GM19468 (cell line): Measurements from ENCODE around the gene RALGPS1.

Experiments
- ATAC-seq: cut with Tn5 transposase; IDR thresholded peaks from one replicate; pipeline ENCODE4 v1.9.1; 2021; ENCODE audit warnings: mild to moderate bottlenecking, moderate library complexity, moderate number of reproducible peaks; ENCODE audit not compliant: unreplicated experiment; ENCODE audit errors: extremely low read depth

RALGPS1 gene, protein sequence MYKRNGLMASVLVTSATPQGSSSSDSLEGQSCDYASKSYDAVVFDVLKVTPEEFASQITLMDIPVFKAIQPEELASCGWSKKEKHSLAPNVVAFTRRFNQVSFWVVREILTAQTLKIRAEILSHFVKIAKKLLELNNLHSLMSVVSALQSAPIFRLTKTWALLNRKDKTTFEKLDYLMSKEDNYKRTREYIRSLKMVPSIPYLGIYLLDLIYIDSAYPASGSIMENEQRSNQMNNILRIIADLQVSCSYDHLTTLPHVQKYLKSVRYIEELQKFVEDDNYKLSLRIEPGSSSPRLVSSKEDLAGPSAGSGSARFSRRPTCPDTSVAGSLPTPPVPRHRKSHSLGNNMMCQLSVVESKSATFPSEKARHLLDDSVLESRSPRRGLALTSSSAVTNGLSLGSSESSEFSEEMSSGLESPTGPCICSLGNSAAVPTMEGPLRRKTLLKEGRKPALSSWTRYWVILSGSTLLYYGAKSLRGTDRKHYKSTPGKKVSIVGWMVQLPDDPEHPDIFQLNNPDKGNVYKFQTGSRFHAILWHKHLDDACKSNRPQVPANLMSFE

DNA sequence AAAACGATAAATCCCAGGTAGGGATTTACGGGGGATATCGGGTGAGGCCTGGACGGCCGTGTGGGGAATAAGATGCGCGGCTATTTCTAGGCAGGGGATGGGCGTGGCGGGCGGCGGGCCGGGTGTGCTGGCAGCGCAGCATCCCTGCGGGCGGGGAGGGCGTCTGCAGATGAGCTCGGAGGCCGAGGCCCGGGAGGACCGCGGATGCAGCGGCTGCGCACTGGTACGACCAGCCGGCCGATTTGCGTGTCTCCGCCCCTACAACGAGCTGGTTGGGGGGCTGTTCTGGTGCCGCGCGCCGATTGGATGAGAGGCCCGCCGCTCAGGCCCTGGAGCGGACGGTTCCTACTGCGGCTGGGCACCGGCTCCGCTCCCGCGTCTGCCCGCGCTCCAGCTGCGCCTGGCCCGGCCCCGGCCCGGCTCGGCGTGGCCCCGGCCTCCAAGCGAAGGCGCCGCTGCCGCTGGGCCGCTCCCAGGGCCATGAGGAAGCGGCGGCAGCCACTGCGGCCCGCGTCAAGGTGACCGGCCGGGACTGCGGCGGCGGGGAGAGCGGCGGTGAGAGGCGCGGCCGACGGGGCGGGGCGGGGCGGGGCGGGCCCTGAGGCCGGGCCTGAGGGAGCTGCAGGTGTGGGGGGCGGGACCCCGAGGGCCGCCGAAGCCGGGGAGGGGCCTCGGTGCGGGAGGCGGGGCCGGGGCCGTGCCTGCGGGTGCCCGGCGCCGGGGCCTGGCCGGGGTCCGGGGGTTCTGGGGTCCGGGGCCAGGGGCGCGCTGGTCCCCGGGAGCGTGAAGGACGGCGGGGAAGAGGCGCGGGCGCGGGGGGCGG lies at the start of gene RALGPS1:
Gene RALGPS1, plus strand, starts transcription at position 325 of the 823 bp plus-strand sequence. CDS start 47,508 bp downstream, outside the sequence.
- ATAC-seq = peak; percentile 92

DNA sequence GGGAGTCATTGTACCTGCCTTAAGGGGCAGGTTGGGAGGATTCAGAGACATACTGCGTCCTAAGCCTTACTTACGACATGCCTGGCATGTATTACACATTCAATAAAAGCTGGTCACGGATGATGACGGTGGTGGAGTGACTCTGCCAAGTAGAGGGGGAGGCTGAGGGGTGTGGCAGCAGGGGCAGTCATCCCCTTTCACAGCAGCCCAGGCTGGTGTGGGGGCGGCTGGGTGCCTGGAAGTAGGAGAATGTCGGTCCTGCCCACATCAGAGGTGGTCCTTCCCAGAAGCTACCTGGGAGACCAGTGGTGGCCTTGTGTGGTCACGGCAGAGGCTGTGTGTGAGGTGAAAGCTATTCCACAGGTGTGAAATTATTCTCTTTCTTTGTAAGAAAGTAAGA lies 45.2 kb upstream of the RALGPS1 start:
- no peak for ATAC-seq

DNA sequence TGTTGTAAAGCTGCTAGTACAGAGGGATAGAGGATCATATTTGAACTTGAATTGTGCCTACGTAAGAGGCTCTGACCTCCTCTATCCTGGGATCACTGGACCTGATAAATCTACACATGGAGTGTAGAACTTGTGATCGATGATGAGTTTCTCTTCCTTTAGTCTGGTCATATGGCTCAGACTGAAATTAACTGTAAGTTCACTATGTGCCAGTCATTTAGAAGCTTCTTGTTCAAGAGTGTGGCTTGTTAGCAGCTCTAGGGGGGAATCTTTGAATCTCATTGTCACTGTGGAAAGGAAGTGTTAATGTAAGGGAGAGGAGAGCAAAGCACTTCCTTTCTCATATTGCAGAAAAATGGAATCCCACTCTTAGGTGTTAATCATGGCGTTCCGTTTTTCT lies 42.1 kb upstream of the RALGPS1 start:
- ATAC-seq = no peak

DNA sequence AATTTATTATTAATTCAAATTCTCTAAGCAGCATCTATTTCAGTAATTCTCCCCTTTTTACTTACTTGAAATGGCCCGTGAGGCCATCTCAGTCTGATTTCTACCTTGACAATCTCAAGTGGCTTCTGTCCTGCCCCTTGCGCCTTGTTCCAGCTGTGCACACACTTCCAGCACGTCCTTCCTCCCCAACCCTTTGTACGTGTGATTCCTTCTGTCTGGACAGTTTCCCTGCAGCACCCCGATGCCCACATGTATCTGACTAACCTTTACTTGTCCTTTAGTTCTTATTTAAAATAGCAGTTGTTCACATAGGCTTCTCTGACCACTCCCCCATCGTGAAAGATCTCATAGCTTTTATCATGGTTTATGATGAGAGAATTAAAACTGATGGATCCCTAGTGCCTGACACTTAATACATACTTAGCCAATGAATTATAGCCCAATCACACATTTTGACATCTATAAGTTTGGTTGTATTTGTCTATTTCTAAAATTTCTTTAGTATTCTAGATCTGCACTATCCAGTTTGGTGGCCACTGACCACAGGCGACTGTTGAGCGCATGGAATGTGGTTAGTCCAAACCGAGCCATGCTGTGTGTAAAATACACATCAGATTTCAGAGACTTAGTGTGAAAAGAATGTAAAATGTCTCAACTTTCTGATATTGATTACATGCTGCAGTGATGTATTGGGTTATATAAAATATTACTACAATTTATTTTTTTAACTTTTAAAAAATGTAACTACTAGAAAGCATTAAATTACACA lies 39.9 kb upstream of the RALGPS1 start:
- ATAC-seq = no peak

DNA sequence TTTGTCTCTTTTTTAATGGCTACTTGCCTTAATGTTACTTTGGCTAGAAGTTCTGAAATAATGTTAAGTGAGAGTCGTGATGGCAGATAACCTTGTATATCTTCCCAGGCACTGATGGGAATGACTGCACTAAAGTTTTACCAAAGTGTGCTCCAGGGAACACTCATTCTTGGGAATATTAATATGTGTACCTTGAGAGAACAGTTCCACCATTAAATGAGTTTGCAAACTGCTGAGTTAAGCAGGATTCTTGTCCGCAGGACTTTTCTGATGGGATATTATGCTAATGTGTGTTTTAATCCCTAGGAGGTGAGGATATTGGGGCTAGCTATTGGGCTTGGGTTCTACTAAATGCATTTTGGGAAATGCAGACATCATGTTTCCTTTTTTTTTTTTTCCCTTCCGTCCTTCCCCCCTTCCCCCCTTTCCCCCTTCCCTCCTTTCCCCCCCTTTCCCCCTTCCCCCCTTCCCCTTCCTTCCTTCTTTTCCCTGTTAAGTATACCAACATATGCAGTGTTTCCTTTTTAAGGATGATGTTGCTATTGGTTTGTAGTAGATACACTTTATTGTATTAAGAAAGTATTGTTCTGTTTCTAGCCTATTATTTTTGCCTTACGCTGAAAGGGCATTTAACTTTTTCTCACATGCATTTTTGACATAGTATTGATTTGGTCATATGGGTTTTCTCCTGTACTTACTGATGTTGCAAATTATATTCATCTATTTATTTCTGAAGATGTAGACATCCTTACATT lies 38.6 kb upstream of the RALGPS1 start:
- no peak for ATAC-seq

DNA sequence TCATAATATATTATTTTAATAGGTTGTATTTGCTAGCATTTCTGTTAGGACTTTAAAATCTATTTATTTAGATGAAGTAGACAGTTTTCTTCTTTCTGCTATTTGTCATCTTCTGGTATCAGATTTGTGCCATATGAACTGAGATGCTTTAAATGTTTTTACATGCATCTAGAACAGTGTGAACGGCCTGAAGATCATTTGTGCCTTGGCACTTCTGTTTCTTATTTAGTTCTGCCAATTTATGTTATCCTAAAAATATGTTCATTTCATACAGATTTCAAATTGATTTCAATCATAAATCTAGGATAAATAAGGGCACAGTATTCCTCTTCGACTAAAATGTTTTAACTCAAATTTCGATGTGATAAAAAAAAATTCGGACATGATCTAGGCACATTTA lies 38.1 kb upstream of the RALGPS1 start:
- ATAC-seq = no peak

DNA sequence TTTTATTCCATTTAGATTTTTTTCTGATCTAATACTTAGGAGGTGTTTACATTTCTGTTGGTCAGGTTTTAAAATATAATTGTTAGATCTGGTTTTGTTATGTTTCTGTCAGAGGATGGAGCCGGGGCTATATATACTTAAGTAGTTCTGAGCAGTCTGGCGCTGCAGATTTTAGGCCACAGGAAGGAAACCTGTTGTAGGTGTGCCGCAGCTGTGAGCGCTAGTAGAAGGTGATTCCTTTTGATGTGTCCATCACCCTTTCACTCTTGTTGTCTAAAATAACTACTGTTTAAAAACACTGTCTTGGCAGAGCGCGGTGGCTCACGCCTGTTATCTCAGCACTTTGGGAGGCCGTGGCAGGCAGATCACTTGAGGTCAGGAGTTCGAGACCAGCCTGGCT lies 37.2 kb upstream of the RALGPS1 start:
- no peak for ATAC-seq

DNA sequence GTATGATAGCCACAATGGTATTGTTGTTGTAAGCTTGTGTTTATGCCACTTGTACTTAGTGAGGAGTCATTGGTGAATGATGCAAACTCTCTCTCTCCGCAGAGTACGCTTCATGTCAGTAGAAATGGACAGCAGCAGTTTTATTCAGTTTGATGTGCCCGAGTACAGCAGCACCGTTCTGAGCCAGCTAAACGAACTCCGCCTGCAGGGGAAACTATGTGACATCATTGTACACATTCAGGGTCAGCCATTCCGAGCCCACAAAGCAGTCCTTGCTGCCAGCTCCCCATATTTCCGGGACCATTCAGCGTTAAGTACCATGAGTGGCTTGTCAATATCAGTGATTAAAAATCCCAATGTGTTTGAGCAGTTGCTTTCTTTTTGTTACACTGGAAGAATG lies 35.3 kb upstream of the RALGPS1 start:
- ATAC-seq = no peak

DNA sequence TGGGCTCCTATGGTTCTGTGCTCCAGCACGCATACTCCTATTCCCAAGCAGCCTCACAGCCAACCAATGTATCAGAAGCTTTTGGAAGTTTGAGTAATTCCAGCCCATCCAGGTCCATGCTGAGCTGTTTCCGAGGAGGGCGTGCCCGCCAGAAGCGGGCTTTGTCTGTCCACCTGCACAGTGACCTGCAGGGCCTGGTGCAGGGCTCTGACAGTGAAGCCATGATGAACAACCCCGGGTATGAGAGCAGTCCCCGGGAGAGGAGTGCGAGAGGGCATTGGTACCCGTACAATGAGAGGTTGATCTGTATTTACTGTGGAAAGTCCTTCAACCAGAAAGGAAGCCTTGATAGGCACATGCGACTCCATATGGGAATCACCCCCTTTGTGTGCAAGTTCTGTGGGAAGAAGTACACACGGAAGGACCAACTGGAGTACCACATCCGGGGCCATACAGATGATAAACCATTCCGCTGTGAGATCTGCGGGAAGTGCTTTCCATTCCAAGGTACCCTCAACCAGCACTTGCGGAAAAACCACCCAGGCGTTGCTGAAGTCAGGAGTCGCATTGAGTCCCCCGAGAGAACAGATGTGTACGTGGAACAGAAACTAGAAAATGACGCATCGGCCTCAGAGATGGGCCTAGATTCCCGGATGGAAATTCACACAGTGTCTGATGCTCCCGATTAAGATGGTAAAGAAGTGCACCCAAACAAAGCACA lies 34.2 kb upstream of the RALGPS1 start:
- no peak for ATAC-seq

DNA sequence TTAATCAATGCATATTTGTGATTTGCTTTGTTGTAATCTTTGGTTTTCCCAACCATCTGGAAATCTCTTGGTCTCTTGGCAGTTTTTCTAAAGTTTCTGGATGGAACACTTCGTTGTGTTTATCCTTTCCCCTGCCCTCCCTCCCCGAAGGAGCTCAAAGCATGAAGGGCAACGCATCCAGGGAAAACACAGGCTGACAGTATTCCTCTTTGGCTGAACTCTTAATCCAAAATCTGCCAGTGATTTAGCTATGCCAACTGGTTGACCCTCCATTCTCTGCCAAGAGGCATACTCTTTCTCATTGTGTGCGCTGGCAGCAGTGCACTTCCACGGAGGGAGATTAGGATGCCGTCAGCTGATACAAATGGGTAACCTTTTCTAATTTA lies 33.6 kb upstream of the RALGPS1 start:
- no peak for ATAC-seq

DNA sequence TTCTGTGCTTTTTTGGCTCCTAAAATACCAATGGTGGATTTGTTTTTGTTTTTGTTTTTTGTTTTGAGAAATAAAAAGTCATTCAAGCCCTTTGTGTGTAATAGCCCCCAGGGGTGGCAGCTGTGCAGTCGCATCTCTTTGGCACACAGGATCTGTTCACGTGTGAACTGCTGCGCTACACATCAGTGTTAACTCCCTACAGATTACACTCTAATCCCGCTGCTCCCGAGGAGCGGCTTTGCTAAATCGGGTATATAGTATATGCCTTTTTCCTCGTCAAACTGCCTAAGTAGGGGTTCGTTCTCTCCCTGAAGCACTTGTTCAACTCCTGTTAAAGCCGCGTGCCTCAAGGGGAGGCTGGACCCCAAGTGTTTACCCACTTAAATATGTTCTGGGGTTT lies 31.8 kb upstream of the RALGPS1 start:
- ATAC-seq = no peak

DNA sequence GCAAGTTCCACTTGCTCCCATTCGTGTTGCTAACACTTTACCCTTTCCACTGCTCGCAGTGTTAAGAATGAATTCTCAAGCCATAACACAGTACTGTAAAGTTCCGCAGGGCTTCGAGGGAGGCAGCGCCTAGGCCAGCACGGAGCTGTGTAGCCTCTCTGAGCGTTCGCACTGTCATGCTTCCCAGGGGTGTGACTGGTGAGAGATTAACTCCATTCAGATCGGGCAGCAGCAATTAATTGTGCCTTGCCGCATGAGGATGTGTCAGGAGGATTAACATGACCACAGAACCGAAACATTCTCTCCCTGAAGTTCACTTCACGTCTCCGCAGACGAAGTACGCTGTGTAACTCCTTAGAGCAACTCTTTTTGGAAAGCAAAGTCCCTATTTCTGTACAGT lies 30.9 kb upstream of the RALGPS1 start:
- no peak for ATAC-seq

DNA sequence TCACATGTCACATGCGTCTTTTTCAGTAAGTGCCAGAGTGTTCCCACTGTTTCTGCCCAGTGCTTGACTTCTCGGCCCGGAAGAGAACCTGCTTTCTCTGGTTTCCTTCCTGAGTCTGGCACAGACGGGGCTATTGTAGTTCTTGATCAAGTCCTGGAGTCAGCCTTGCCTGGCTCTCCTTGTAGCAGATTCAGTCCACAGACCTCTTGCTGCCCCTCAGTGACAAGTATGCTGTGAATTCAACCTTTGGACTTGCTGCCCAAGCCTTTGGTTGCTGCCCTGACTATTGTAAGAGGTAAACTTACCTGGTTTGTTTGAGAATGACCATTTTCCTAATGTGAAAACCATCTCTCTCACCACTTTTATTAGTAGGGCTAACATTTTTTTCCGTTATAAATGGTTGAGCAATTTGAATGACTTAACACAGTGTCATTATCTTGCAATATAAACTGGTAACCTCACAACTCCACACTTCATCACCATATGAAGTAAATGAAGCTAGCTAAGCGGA lies 29.4 kb upstream of the RALGPS1 start:
- ATAC-seq = no peak

DNA sequence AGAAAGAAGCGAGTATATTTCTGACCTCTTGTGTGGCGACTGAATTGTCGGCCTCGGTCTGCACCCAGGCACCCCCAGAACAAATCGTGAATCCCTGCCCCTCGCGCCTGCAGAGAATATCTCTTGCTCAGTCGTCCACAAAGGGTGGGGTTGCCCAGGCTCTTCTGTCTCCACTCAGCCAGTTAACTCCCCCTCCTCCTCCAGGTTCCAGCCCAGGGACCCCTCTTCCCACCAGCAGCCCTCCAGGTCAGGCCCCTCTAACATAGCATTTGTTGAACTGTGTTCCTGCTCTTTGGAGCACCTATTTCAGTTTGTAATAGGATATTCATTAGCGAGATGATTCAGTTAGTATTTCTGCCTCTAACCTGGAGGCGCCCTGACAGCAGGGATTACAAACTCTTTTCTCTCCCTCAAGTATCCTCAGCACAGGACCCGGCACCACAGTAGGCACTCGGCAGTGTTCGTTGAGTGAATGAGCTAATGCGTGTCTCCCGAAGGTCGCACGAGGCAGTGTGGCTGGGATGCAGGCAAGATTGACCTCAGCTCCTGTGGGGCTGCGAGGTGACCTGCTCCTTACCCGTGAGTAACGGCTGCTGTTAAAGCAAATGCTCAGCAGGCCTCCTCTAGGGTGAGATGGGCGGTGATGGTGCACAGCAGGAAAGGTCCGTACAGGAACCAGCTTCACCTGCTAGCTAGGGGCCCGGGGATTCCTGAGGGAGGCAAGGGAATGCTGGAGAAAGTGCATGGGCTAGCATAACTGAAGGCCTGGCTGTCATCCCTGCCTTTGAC lies 28.4 kb upstream of the RALGPS1 start:
- ATAC-seq = no peak

DNA sequence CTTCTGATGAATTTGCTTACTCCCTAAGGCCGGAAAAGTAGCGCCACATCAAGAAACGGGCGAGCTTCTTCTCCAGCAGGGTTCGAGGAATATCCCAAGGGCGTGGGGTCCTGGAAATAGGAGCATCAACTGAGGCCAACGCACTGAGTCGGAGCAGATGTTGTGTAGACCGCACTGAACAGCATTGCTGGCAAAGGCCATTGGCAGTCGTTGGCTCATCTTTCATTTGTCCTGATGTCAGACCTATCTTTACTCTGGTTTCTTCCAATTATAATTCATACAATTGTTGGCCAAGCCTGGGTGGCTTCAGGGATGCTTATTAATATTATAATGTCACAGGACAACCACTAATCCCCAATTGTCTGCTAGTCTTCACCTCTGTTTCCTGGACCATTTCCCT lies 27.7 kb upstream of the RALGPS1 start:
- ATAC-seq = no peak

DNA sequence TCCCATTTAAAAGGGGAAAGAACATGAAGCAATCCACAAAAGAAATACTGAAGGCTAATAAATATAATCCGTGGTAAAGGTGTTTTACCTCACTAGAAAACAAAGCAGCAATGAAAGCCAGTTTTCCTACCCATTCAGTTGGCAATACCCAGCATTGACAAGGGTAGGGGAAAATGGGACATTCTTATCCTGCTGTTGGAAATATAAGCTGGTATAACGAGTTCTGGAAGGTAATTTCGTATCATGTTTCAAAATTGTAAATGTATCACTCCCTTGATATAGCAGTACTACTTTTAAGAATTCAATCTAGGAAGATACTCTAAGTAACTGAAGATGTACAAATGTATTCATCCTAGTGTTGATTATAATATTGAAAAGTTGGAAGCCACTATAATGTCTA lies 22.9 kb upstream of the RALGPS1 start:
- ATAC-seq = no peak

DNA sequence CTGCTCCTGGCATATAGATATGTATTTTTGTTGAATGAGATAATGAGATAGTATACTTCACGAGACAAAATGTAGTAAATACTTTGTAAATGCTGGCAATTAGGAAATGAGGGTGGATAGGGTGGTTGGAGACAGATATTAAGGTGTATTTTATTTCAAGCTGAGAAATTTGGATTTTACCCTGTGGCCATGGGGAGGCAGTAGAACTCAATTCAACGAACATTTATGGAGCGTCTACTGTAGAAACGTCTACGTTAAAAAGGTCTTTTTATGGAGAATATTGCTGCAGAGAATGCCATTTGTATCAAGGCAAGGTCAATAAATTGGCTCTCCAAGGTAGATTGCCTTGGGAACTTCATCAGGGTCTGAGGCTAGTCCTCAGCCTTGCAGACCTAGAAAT lies 21.5 kb upstream of the RALGPS1 start:
- ATAC-seq = no peak

DNA sequence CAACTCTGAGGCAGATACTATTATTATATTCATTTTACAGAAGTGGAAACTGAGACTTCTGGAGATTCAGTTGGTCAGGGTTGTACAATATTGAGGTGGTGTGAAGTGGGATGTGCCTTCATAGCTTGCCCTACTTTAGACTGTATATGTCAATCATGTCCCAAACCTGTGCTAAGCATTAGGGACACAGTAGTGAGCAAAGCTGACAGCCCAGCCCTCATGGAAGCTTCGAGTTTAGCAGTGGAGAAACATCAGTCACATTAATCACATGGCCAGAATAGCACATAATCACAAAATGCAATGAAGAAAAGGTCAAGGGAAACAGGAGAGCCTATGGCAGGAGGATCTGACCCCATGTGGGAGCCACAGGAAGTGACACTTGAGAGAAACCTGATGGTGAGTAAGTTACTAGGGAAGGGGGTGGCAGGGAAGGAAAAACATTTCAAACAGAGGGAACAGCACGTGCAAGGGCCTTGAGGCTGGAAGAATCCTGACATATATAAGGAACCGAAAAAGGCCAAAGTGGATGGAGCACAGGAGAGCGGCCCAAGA lies 20.5 kb upstream of the RALGPS1 start:
- ATAC-seq = no peak
